ENCODE data around the gene KRTAP10-7.
"Not testable (repeated sequence)": the region's sequence is repeated elsewhere in the genome, so short reads cannot be mapped to it uniquely, and the experiment has no call there.

Gene KRTAP10-7

DNA sequence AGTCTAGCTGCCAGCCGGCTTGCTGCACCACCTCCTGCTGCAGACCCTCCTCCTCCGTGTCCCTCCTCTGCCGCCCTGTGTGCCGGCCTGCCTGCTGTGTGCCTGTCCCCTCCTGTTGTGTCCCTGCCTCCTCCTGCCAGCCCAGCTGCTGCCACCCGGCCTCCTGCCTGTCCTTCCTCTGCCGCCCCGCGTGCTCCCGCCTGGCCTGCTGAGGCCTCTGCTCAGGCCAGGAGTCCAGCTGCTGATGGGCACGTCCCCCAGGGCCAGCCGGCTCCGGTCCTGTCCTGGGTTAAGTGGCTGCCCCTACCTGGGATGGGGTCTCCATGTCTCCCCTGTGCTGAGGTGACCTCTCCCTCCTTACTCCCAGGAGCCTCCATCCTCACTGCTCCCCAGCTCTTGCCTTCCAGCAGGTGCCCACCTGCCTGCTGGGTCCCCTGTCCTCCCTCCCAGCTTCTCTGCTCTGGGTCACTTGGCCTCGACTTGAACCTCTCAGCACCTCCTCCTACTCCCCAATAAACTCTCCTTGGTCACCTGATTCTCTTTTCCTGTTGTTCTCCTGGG is 12.4 kb downstream of the KRTAP10-7 start:
- no peak for DNase-seq

DNA sequence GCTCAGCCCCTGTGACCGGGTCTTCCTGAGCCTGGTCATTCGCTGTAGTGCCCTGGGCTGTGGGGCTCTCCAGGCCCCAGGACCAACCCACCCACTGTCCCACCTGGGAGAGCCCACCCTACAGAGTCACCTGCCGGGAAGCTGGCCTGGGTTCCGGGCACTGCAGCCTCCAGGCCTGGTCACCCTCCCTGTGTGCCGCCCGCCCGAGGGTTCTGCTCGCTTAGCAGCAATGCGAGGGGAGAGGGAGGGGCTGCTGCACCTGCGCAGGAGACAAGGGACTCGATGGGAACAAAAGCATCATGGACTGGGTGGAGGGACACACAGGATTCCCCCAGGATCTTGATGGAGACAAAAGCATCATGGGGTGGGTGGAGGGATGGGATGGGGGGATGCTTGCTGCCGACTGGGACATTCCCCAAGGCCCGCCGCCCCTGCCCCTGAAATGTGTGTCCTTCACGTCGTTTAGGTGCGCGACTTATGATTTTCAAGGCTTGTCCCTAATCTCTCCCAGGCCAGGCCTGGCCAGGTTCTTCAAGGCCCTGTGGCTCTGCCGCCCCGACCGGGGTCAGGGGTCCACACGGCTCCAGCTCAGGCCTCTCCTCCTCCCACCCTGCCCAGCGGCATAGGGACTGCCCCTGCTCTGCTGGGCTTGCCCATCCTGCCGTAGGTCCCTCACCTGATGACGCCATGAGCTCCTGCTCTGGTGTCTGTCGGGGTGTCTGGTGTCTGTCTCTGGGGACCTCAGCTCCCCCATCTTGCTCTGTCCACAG is 13.2 kb downstream of the KRTAP10-7 start:
- DNase-seq = no peak

DNA sequence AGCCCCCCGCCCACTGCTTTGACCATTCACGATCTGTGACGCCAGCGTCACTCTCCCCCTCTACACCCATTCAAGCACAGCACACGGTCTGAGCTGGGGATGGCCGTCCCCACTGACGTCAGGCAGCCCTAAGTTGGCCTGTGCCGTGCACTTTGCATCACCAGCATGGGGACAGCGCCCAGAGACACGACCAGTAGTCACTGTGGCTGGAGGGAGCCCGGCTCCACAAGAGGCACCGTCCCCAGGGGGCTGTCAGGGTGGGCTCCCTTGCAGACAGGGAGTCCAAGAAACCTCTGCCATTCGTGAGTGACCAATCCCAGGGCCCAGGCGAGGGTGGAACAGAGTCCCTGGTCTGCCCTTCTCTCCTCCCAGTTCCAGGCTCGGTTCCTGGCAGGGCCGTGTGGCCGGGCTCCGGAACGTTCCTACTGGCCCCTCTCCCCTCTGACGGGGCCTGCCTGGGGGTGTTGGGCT is 13.8 kb downstream of the KRTAP10-7 start:
- no peak for DNase-seq

DNA sequence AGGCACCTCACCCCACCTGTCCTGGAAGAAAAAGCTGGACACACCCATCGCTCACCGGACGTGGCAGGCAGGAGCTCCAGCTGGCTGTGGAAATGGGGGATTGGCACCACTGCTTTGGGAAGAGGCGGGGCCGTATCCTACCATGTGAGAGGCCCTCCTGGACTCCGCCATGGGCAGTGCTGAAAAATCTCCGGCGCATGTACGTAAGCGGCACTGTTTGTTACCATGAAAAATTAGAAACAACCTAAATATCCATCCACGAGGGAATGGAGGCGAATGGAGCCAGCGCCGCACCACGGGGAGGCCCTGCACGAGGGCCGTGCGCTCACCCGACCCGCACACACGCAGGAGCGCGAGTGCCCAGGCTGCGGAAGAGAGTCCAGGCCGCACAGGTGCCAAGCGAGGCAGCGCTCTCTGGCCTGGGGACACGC is 14.6 kb downstream of the KRTAP10-7 start:
- no peak for DNase-seq

DNA sequence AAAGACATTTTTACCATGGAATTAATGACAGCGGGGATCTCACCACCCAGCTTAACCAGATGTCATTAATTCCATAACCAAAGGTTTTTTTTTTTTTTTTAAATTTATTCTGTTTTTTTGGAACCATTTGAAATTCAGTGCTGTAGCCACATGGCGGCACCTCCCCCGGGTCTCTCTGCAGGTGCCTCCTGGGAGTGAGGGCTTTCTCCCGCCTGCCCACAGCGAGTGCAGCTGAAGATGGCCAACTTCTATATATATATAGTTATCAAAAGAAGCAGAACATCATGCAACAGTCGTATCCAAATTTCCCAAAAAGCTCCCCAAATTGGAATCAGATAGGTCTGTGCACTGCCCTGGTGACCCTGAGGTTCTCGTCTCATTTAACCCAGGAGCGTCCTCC is 15.1 kb downstream of the KRTAP10-7 start:
- DNase-seq = no peak

DNA sequence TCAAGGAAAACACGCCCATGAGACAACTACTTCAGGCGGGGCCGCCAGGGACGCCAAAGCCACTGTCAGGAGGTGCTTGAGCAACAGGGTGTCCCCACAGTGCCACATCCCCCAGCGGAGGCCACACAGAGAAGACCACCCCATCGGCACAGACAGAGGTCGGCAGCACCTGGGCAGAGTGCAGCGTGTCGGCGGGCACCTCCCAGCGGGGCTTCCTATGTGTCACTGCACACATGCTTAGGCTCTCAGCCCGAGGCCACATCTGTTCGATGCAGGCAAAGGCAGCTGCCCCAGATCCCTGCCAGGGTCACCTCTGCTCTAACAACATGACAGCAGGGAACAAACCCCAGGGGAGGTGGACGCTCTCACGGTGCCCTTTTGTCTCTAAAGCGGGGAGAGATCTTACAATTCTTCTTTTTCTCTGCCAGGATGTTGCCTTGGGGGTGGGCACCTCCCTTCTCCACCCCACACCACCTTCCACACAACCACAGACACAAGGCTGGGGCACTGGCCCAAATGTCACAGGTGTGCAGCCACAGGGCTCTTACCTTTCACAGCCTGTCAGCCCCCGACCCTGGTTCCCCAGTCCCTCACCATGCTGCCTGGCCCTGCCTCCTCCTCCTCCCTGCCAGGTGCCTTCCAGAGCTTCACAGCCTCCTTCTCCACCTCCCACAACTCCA is 15.7 kb downstream of the KRTAP10-7 start:
- peak; percentile 67 for DNase-seq

DNA sequence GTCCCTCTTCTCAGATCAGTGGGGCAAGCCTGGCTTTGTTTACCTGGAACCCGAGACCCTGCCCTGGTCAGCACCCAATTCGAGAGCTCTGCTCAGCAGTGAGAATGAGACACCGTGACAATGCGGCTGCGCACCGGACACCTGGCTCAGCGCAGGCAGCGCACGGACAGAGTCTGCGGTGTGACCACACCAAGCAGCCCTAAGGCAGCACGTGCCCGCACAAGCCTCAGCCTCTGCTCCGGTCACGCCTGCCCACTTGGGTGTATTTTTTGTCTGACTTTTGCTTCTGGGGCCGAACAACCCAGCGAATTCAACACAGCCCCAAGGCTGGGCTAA is 16.2 kb downstream of the KRTAP10-7 start:
- DNase-seq = no peak

DNA sequence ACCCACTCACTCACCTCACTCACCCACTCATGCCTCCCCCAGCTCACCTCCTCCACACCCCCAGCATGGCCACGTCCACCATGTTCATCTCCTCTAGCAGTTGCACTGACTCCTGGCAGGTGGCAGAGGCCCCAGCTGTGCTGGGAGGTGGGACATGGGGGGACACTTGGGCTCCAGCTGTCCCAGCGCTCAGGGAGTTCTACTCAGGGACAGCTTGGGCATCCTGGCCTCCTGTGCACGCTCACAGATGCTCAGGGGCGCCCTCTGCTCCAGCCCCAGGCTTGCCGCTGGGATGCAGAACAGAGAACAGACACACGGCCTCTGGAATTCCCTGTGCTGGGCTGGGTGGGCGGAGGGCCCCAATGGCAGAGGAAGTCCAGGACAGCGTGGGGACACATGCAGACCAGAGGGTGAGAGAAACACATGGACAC is 16.7 kb downstream of the KRTAP10-7 start:
- DNase-seq = peak; percentile 51

DNA sequence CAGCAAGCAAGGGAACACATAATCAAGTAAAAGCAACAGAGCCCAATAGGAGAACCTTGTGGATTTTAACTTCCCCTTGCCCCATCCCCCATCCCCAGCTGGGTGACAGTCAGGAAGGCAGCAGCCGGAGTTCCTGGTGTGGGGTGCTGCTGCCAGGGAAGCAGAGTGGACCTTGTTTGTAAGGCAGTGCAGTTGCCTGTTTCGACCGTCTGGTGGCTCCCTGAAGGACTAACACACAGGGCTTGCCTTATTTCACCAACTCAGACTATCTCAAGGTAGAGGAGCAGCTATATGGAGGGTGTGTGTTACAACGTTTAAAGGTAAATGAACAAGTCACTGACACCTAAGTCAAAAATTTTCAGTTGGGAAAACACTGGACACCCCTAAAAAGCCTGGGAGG is 18.1 kb downstream of the KRTAP10-7 start:
- DNase-seq = no peak

DNA sequence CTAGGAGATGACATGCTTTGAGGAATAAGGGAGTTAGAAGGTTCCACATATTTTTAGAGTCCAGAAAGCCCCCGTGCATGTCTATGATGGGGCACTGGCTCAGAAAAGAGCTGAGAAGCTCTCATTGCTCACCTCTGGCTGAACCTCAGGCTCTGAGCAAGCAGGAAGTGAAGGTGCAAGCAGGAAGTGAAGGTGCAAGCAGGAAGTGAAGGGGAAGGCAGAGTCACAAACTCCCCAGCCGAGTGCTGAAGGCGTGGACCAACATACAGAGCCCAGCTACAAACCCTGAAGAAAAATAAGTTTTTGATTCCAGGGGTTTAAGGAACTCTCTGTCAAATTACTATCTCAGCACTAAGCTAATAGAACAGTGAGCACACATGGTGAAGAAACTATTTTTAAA is 18.5 kb downstream of the KRTAP10-7 start:
- DNase-seq = no peak

DNA sequence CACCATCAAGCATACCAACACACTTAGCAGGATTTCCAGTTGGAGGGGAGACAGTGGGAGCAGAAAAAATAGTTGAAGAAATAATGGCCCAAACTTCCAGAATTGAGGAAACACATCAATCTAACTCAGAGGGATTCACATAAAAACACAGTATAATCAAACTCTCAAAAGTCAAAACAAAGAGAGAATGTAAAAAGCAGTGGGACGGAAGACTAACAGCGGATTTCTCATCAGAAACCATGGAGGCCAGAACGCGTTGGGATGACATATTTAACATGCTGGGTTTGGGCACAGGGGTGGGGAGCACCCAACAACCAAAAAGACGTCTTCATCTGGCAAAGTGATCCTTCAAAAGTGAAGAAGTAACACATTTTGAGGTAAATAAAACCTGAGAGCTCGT is 19.5 kb downstream of the KRTAP10-7 start:
- DNase-seq = no peak

DNA sequence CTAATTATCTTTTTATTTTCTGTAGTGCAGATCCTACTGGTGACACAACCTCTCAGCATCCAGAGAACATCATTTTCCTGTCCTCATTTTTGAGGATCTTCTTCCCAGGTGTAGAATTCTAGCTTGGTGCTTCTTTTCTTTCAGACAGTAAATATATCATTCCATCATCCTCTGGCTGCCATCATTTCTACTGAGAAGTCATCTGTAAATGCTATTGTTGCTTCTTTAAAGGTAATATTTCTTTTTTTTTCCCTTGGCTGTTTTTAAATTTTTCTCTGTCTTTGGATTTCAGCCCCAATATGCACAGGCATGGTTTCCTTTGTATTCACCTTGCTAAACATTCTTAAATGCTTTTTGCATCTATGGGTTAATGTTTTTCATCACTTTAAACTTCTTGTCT is 23.2 kb downstream of the KRTAP10-7 start:
- no peak for DNase-seq

DNA sequence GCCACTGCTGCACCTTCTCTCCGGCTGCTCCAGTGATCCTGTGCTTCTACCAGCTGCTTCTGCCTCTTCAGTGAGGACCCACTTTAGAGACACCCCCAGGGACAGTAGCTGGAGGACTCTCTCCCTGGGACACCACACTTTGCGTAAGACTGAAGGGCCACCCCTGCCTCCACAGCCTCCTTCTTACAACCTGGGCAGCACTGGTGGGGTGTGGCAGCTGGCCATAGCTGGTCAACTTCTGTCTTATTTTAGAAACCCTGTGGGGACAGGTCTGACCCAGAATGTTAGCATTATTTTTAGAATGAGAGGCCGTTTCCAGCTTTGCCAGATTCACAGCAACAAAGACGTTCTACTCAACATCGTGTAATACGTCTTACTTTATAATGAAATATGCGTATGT is 25.4 kb downstream of the KRTAP10-7 start:
- DNase-seq = no peak

DNA sequence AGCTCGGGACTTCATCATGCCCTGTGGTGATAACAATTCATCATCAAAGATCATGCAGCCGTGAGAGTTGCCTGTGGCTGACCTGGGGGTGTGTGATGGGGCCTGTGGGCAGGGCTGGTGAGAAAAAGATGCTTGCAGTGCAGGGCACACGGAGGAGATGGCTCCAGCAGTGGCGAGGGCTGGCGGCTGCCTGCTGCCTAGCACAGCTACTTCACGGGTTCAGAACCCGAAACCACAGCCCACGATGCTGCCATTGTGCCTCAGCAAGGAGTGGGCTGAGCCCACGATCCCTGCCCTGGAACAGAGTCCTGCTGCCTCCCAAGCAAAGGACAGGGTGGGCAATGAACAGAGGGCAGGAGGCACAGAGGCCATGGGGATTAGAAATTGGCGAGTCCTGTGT is 25.9 kb downstream of the KRTAP10-7 start:
- no peak for DNase-seq

DNA sequence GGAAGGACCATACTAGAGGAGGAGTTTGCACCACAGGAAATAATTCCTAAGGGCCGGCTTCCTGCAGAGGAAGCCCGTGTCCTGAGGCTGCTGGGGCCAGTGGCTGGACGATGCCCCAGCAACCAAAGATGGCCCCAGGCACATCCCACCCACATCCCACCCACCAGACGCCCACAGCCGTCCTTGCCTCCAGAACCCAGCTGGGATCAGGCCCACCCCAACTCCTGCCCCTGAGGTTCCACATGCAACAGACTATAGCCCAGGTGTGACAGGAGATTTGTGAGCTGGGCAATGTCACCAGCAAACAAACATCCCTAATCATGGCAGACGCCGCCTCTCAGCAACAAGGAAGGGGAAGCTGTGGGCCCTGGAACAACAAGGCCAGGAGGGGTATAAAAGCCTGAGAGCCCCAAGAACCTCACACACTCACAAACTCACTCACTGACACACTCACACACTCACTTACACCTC is 26.3 kb downstream of the KRTAP10-7 start, which contains the start of gene KRTAP10-9:
KRTAP10-9 (plus strand) TSS at position 421 of the 471 bp plus-strand sequence. CDS start 79 bp downstream, outside the sequence.
- DNase-seq = no peak

DNA sequence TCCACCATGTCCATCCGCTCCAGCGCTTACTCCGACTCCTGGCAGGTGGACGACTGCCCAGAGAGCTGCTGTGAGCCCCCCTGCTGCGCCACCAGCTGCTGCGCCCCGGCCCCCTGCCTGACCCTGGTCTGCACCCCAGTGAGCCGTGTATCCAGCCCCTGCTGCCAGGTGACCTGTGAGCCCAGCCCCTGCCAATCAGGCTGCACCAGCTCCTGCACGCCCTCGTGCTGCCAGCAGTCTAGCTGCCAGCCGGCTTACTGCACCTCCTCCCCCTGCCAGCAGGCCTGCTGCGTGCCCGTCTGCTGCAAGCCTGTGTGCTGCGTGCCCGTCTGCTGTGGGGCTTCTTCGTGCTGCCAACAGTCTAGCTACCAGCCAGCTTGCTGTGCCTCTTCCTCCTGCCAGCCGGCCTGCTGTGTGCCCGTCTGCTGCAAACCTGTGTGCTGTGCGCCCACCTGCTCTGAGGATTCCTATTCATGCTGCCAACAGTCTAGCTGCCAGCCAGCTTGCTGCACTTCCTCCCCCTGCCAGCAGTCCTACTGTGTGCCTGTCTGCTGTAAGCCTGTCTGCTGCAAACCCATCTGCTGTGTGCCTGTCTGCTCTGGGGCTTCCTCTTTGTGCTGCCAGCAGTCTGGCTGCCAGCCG is 26.9 kb downstream of the KRTAP10-7 start:
- not testable (repeated sequence) for DNase-seq

DNA sequence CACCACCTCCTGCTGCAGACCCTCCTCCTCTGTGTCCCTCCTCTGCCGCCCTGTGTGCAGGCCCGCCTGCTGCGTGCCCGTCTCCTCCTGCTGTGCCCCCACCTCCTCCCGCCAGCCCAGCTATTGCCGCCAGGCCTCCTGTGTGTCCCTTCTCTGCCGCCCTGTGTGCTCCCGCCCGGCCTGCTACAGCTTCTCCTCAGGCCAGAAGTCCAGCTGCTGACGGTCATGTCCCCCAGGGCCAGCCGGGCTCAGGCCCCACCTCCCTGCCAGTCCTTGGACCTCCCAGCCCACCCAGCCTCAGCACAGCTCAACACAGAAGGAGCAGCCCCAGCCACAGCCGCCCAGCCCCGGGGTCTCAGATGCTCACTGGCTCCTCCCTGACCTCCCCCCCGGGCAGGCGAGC is 27.4 kb downstream of the KRTAP10-7 start:
- DNase-seq = not testable (repeated sequence)

DNA sequence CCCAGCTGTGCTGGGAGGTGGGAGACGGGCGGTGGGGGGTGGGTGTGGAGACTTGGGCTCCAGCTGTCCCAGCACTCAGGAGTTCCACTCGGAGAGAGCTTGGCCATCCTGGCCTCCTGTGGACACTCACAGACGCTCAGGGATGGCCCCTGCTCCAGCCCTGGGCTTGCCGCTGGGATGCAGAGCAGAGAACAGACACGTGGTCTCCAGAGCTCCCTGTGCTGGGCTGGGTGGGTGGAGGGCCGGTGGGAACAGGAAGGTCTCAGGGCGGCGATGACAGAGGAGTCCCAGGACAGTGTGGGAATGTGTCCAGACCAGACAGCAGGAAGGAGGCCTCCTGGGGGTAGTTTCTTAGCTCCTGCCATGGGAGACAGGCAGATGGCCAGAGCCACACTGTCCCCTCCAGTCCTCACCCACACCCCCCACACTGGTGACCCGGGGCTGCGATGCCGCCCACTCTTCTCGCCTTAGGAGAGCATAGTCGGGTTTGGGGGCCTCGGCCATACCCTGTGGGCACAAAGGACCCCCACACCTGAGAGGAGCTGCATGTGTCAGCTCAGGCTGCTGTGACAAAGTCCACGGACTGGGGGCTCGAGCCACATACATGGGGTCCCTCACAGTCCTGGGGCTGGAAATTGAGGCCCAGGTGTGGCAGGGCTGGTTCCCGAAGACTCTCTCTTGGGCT is 28.5 kb downstream of the KRTAP10-7 start:
- DNase-seq = no peak

DNA sequence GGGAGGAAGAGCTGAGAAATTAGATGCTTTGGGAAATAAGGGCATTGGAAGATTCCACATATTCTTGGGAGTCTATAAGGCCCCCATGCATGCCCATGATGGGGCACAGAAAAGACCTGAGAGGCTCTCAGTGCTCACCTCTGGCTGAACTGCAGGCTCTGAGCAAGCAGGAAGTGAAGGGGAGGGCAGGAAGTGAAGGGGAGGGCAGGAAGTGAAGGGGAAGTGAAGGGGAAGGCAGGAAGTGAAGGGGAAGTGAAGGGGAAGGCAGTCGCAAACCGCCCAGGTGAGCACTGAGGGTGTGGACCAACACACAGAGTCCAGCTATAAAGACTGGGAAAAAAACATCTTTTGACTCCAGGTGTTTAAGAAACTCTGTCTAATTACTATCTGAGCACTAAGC is 30.0 kb downstream of the KRTAP10-7 start:
- no peak for DNase-seq

DNA sequence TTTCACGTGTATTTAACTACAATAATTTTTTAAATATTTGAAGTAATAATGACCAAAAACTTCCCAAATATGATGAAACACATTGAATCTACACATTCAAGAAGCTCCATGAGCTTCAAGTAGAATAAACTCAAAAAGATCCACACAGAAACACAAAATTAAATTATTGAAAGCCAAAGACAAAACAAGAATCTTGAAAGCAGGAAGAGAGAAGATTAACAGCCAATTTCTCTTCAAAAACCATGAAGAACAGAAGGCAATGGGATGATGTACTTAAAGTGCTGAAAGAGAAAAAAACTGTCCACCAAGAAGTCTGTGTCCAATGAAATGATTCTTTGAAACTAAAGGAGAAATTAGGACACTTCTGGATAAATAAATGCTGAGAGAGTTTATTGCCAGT is 31.7 kb downstream of the KRTAP10-7 start:
- DNase-seq = no peak

DNA sequence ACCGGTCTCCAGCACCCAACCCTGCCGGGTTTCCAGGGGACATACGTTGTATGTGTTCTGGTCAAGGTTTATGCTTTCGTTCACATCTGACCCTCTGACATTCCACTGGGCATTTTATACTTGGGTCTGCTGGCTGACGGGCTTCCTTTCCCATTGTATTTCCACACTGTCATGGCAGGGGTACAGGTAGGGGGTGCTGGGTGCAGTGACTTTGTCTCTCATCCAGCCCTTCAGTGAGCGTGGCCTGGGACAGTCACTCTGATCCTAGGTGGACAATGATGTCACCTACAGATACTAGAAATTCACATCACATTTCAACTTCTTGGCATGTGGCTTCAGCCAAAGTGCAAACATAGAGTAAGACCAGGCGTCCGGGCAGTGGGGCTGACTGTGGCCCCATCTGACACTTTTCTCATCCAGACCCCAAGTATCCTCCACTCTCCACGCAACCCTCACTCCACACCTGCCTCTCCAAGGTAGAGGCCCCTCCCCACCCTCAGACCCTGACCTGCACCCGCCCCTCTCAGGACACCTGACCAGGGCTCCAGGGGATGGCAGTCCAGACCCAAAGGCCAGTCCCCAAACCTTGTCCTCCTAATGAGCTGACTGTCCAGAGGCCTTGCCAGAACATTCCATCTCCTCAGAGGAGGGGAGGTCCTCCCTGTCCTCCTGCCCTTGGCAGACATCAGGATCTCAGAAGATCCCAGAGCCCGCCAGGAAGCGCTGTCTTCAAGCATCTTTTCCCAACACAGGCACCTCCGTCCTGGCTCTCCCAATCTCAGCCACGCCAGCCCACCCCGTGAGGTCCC is 36.0 kb downstream of the KRTAP10-7 start:
- no peak for DNase-seq
